HUES64 (cell line): ENCODE measurements around the gene TAOK3.

Source experiments
- H3K27ac ChIP-seq: 2 replicates; pipeline ENCODE4 v1.7.0; 2013; ENCODE audit warnings: low read depth, low read length, inconsistent platforms
- H3K27me3 ChIP-seq: 2 replicates; pipeline ENCODE4 v1.6.1; 2013; ENCODE audit warnings: mild to moderate bottlenecking, low read length; ENCODE audit not compliant: insufficient read depth
- H3K36me3 ChIP-seq: 2 replicates; pipeline ENCODE4 v1.6.1; 2013; ENCODE audit warnings: mild to moderate bottlenecking, low read length; ENCODE audit not compliant: insufficient read depth
- H3K4me1 ChIP-seq: 2 replicates; pipeline ENCODE4 v1.6.1; 2013; ENCODE audit warnings: mild to moderate bottlenecking, low read length, moderate library complexity; ENCODE audit not compliant: insufficient read depth
- H3K4me3 ChIP-seq: 2 replicates; pipeline ENCODE4 v1.5.1; 2013; ENCODE audit warnings: mild to moderate bottlenecking, low read length, moderate library complexity
- H3K9ac ChIP-seq: 2 replicates; pipeline ENCODE4 v1.6.1; 2013; ENCODE audit warnings: mild to moderate bottlenecking, low read depth, low read length
- H3K9me3 ChIP-seq: 2 replicates; pipeline ENCODE4 v1.6.1; 2013; ENCODE audit warnings: low read depth, low read length; ENCODE audit not compliant: insufficient read depth
- WGBS: fragments of 150-250, 120-280 bp; methylation state at CpG from one replicate; pipeline ENCODE4 v1.1.7; 2013; ENCODE audit warnings: missing lambda C conversion rate; 5-methylcytosine and 5-hydroxymethylcytosine counted together

TAOK3 gene

DNA sequence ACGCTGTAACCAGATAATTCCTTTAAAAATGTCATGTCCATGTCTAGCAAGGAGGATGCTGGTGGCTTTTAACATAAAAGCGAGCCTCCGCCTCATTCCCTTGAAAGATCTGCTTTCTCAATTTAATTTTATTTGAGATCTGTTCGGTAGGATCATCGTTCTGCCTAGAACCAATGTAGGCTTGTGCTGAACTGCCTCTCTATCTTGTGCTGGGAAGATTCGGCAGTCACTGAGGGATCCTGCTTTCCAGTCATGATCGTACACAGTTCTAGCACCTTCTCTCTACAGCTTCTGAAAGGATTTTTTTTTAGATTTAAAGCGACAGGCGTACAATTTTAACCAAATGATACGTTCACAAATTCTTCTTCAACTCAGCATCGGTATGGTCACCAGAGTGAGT, 182.4 kb downstream of the TAOK3 start:
- no peaks in the 10 kb centered on the region for H3K9me3 ChIP-seq
- no peaks in the 10 kb centered on the region for H3K27me3 ChIP-seq
- no peaks in the 10 kb centered on the region for H3K36me3 ChIP-seq
- WGBS, result 76% methylated on average over 11 of the region's 11 CpGs
- no peak overlapping the region for H3K27ac ChIP-seq
- H3K4me3 ChIP-seq, result peak overlapping the region; percentile 42
- H3K4me1 ChIP-seq, result peaks cover 23% of the 10 kb centered on the region
- H3K9ac ChIP-seq, result peak overlapping the region; percentile 66; the same call in 1 of the 2 replicates

DNA sequence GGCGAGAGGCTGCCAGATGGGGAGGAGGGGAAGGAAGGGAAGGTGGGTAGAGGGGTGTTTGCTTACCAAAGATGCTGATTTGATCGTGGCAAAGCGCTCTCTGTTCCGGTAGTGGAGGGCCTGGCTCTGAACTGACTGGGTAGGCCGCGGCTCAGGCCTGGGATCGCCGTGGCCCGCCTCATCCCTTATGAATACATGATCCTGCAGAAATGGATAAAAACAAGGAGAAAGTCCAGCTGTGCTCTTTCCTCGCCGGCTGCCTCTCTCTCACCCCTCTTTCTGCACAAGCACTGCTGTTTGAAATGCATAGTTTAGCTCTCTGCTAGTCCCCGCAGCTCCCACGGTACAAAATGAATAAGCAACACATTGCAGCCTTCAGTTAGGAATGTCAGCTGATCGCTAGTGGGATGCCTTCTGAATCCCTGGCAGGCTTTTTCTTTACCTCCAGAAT, 182.9 kb downstream of the TAOK3 start:
- Histone ChIP-seq H3K4me1 (peaks cover 23% of the 10 kb centered on the region), H3K36me3 (no peaks in the 10 kb centered on the region), H3K9ac (peak overlapping the region; percentile 66), H3K4me3 (peak overlapping the region; percentile 42), H3K9me3 (no peaks in the 10 kb centered on the region), H3K27me3 (no peaks in the 10 kb centered on the region), H3K27ac (peak overlapping the region; percentile 14; the same call in 1 of the 2 replicates)
- 25% methylated on average over 14 of the region's 14 CpGs for WGBS

GRCh38 chr12:118188690-118189371, 183.9 kb downstream of the TAOK3 start:
- Histone ChIP-seq H3K4me3 (no peak overlapping the region), H3K9ac (no peak overlapping the region), H3K27me3 (no peaks in the 10 kb centered on the region), H3K36me3 (no peaks in the 10 kb centered on the region), H3K27ac (no peak overlapping the region), H3K9me3 (no peaks in the 10 kb centered on the region), H3K4me1 (peaks cover 17% of the 10 kb centered on the region)
- 93% methylated on average over 10 of the region's 10 CpGs for WGBS

GRCh38 chr12:118187751-118188435, 184.8 kb downstream of the TAOK3 start:
- H3K4me3 ChIP-seq, result no peak overlapping the region

GRCh38 chr12:118185602-118186397, 186.9 kb downstream of the TAOK3 start:
- Histone ChIP-seq H3K4me1 (peaks cover 17% of the 10 kb centered on the region), H3K27ac (no peak overlapping the region), H3K27me3 (no peaks in the 10 kb centered on the region), H3K9me3 (no peaks in the 10 kb centered on the region), H3K36me3 (no peaks in the 10 kb centered on the region), H3K4me3 (no peak overlapping the region), H3K9ac (no peak overlapping the region)
- 87% methylated on average over 4 of the region's 5 CpGs for WGBS

More at GRCh38 chr12:118187751-118188435, 184.8 kb downstream of the TAOK3 start:
- WGBS, result 89% methylated on average over 6 of the region's 6 CpGs
- Histone ChIP-seq H3K9me3 (no peaks in the 10 kb centered on the region), H3K9ac (no peak overlapping the region), H3K27ac (no peak overlapping the region), H3K4me1 (peaks cover 17% of the 10 kb centered on the region), H3K36me3 (no peaks in the 10 kb centered on the region), H3K27me3 (no peaks in the 10 kb centered on the region)

GRCh38 chr12:118183711-118184110, 189.0 kb downstream of the TAOK3 start:
- Histone ChIP-seq H3K27ac (no peak overlapping the region), H3K9ac (no peak overlapping the region), H3K4me1 (no peaks in the 10 kb centered on the region), H3K36me3 (no peaks in the 10 kb centered on the region), H3K4me3 (no peak overlapping the region), H3K27me3 (no peaks in the 10 kb centered on the region), H3K9me3 (no peaks in the 10 kb centered on the region)

DNA sequence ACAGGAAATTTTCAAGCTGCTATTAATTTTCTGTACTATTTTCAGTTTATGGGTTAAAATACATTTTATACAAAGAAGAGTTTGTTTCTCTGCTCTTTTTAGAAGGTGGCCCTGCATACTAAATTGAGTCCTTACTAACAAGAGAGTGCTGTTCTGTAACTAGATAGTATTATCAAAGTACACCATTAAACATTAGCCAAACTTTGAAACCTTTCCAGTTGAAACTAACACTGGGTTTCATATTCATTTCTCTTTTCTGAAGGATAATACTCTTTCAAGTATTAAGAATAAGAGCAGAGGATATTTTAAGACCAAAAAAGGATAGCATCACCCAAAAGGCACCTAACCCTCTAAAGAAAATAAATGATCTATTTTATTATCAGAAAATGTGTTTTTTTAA, 189.6 kb downstream of the TAOK3 start:
- Histone ChIP-seq H3K9ac (no peak overlapping the region), H3K9me3 (no peaks in the 10 kb centered on the region), H3K4me1 (no peaks in the 10 kb centered on the region), H3K36me3 (no peaks in the 10 kb centered on the region), H3K4me3 (no peak overlapping the region), H3K27ac (no peak overlapping the region), H3K27me3 (no peaks in the 10 kb centered on the region)

DNA sequence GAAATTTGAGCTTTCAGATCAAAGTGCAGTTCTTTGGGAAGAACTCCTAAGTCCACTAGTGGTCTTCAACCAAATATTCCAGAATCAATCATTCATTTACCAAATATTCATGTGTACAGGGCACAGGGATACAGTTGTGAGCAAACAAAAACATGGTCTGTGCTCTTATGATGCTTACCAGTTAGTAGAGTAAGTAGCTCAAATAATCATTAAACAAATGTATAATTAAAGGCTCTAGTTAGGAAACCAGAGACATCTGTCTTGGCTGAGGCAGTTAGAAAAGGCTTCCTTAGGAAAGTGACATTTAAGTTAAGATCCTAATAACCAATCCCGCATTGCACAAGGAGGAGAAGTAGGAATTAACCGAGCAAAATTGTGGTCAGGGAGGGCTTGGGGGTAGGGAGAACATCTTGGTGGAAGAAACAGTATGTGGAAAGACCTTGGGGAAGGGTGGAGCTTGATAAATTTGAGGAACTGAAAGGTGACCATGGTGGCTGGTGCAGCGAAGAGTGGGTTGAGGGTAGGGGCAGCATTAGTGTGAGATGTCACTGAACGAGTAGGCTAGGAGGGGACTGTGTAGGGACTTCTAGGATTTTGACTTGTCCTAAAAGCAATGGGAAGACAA, 196.8 kb downstream of the TAOK3 start:
- no peak overlapping the region for H3K27ac ChIP-seq
- WGBS, result 95% methylated on average over 4 of the region's 4 CpGs
- H3K9ac ChIP-seq, result no peak overlapping the region
- no peaks in the 10 kb centered on the region for H3K9me3 ChIP-seq
- H3K36me3 ChIP-seq, result 0 out of 2 replicates have a peak, but pooled peaks cover 2% of the 10 kb centered on the region
- no peaks in the 10 kb centered on the region for H3K27me3 ChIP-seq
- 0 out of 2 replicates have a peak, but pooled peaks cover 4% of the 10 kb centered on the region for H3K4me1 ChIP-seq
- no peak overlapping the region for H3K4me3 ChIP-seq

DNA sequence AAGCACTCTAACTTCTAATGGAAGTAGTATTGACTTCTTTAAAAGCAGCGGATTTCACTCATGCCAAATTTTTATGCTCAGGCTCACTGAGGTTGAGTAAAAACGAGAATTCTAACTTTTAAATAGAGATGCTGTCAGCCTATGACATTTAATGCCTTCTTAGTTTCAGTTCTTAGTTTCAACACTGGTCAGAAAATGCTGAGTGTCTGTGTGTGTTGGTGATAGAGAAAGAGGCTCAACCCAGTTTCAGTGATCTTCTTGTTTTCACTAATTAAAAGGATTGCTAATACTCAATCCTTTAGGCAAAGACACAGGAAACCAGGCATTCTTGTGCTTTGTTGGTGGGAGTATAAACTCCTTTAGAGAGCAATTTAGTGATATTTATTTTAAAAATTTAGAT, 205.8 kb downstream of the TAOK3 start:
- H3K9me3 ChIP-seq, result no peaks in the 10 kb centered on the region
- no peak overlapping the region for H3K27ac ChIP-seq
- H3K27me3 ChIP-seq, result no peaks in the 10 kb centered on the region
- no peaks in the 10 kb centered on the region for H3K4me1 ChIP-seq
- H3K9ac ChIP-seq, result no peak overlapping the region
- 96% methylated on average over 2 of the region's 2 CpGs for WGBS
- H3K4me3 ChIP-seq, result no peak overlapping the region
- no peaks in the 10 kb centered on the region for H3K36me3 ChIP-seq

DNA sequence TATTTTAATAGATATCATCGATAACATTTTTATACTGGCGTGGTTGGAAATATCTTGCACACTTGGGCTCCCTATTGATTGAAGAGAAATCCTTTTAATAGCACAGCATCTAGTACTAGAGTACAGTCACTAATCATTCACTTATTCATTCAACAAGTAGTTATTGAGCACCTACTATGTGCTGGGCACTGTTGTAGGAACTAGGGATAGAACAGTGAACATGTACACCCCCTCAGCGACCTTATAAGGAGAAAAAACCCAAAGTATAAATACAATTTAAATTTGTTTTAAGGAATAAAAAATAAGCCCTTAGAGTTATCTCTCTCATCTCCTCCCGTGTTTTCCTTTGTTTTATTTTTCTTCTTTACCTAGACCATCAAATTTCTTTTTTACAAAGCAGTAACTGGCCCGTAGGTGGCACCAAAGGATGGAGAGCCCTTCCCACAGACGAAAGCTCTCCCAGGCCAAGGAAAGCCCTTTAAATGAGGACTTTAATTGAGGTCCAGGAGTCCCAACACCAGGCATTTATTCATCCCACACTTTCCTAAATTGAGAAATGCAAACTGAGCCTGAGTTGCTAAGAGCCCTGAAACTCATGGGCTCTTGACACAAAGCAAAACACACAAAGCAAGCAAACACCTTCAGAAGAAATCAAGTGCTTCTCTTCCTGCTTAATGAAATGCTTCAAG, 207.8 kb downstream of the TAOK3 start:
- no peaks in the 10 kb centered on the region for H3K4me1 ChIP-seq
- 52% methylated on average over 4 of the region's 6 CpGs for WGBS
- no peak overlapping the region for H3K4me3 ChIP-seq
- no peaks in the 10 kb centered on the region for H3K27me3 ChIP-seq
- no peaks in the 10 kb centered on the region for H3K9me3 ChIP-seq
- H3K9ac ChIP-seq, result no peak overlapping the region
- H3K27ac ChIP-seq, result no peak overlapping the region
- H3K36me3 ChIP-seq, result no peaks in the 10 kb centered on the region
